HG02870 (cell line): Measurements from ENCODE around the gene HTR4.

Experiments
- ATAC-seq: cut with Tn5 transposase; IDR thresholded peaks from one replicate; pipeline ENCODE4 v1.9.1; 2021; ENCODE audit warnings: mild to moderate bottlenecking, moderate library complexity; ENCODE audit not compliant: unreplicated experiment

The HTR4 gene

DNA sequence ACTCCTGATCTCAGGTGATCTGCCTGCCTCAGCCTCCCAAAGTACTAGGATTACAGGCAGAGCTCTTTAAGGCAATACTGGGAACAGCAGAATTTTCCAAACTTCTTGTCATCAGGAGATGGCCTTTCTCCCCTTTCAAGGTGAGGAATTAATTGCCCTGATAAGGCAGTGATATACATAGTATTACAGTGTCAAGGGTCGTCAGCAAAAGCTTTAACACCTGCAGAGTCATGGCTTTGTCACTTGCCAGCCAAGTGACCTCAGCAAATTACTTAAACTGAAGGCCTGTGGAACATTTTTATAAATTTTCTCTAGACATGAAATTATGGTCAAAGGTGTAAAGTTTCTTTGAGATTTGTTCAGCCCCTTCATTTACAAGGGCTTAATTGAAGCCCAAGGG, 211.1 kb downstream of the HTR4 start:
- no peak for ATAC-seq

DNA sequence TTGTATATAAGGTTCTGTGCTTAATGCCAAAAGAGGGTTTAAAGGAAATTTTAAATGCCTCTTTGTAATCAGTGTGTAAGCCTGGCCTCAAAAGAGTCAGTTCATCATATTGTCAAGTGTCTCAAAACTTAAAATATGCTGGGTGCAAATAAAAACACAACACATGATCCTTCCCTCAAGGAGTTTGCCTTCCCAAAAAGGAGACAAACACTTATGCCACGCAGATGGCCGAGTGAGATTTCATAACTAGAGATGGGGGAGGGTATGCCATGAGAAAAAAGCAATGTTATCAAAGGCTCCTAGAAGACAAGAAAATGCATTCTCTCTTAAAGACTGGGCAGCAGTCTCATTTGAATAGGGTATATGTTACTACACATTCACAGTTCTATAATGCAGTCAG, 215.4 kb downstream of the HTR4 start:
- ATAC-seq, result no peak

DNA sequence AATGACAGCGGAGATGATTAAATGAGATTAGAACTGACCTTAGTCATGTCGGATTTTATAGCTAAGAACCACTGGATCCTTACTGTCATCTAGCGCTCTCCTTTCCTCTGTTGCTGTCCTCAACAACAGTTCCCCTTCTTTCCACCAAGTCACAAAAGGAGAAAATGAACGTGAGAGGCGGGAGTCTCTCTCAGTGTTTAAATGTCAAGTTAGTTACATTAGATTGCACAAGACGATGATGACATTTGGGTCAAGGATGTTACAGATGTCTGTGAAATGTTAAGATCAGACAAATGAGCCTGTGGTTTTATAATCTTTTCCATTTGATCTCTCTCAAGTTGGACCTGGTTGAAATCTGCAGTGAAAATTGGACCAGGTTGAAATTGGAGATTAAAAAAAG, 217.1 kb downstream of the HTR4 start:
- ATAC-seq, result no peak

DNA sequence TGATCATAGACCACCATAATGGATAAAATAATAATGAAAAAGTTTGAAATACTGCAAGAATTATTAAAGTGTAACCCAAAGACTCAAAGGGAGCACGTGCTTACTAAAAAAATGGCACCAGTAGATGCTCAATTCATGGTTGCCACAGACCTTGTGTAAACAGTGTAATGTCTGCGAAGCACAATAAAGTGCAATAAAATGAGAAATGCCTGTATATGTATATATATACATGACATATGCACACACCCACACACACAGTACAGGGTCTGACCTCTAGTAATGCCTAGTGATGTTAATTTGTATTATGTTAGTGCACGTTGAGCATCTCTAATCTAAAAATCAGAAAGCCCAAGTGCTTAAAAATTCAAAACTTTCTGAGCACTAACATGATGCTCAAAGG, 218.3 kb downstream of the HTR4 start:
- no peak for ATAC-seq

DNA sequence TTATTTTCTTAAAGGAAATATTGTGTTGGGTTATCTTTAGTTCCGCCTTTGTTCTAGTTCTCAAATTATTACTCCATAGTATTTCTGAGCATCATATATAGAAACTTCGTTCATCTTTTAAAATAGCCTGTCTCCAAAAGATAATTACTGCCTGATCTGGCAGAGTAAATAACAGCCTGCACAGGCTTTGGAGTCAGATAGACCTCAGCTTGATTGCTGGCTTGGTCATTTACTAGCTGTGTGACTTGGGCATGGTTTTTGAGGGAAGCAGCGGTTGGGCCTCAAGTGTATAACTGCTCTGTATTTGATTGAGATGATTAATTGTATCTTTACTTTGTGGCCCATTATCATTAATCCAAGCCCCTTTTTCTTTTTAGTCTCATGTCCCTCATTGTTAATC, 220.5 kb downstream of the HTR4 start:
- no peak for ATAC-seq
